ENCODE data around the gene RALA.

DNA sequence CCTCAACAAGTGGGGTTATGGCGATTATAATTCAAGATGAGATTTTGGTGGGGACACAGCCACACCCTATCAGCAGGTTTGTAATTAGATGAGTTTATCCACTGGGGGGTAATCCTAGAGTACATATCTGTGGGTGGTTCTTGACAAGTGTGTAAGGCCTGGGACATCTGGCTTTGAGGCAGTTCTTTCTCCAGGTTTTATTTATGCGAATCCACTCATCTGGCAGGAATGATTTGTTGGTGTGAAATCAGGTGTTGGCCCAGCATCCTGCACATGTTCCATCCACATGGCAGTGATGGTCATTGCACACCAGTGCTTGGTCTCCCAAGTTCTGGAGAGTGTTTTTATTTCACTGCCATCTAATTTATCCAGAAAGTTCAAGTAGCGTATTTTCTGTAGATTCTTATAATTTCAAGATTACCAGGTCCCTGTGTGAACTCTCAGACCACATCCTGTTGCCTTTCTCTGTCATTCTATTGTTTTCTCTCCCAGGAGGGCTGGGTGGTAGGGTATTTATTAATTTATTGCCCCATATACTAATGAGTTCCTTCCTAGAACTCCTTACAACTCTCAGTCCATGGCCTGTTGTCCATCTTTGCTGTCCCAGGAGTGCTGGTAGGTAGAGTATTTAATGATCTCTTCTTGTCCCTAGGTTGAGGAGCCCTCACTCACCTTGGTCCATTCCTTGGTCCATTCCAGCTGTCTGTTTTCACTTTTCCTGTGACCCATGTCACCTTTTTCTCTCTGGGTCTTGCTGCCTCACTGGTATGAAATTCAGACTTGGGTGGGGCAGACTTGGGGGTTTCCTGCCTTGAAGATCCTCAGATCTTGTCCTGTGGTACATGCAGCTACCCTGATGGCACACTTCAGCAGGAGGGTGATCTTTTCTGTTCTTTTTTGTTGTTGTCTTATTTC, 10.4 kb downstream of the RALA start:
- TF ChIP-seq, protein P1, sequence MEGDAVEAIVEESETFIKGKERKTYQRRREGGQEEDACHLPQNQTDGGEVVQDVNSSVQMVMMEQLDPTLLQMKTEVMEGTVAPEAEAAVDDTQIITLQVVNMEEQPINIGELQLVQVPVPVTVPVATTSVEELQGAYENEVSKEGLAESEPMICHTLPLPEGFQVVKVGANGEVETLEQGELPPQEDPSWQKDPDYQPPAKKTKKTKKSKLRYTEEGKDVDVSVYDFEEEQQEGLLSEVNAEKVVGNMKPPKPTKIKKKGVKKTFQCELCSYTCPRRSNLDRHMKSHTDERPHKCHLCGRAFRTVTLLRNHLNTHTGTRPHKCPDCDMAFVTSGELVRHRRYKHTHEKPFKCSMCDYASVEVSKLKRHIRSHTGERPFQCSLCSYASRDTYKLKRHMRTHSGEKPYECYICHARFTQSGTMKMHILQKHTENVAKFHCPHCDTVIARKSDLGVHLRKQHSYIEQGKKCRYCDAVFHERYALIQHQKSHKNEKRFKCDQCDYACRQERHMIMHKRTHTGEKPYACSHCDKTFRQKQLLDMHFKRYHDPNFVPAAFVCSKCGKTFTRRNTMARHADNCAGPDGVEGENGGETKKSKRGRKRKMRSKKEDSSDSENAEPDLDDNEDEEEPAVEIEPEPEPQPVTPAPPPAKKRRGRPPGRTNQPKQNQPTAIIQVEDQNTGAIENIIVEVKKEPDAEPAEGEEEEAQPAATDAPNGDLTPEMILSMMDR (IDR thresholded peaks at IDR 0.05): no peak
- no peak for TF ChIP-seq POLR2A (IDR thresholded peaks at IDR 0.05)
